ENCODE measurements around the gene GPR4. TPM values are rescaled to one million over a fixed set of nuclear protein-coding genes. Genes with fewer than 3 reads are reported as not detected.

The GPR4 gene
- total and polyA plus RNA-seq, 2 experiments from 2014 or later = not detected

DNA sequence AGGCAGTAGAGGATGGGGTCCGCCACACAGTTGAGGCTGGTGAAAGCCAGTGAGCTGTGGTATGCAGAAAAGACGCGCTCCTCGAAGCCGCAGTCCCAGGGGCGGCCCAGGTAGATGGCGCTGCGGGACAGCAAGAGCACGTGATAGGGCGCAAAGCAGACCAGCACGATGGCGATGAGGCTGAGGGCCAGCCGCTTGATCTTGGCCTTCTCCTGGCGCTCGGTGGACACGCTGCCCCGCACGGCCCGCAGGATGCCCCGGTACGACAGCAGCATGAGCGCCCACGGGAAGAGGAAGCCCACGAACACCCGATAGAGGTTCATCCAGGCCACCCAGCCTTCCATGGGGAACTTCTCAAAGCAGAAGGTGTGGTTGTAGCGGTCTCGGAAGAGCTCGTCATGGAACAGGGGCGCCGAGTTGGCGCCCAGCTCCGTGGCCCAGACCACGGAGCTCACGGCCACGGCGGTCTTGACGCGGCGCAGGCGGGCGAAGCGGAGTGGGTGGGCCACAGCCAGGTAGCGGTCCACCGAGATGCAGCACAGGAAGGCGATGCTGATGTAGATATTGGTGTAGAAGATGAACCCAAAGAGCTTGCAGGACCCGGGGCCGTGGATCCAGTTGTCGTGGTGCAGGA, 10.9 kb downstream of the GPR4 start:
- Histone ChIP-seq H3K27ac (no peak overlapping the region), H3K36me3 (no peaks in the 10 kb centered on the region), H3K4me1 (ENCODE audit: low read depth) (no peaks in the 10 kb centered on the region), H3K4me3 (no peak overlapping the region), H3K27me3 (peaks cover 18% of the 10 kb centered on the region), H3K9me3 (ENCODE audit: low read depth) (no peaks in the 10 kb centered on the region)
- TF ChIP-seq, protein P1, sequence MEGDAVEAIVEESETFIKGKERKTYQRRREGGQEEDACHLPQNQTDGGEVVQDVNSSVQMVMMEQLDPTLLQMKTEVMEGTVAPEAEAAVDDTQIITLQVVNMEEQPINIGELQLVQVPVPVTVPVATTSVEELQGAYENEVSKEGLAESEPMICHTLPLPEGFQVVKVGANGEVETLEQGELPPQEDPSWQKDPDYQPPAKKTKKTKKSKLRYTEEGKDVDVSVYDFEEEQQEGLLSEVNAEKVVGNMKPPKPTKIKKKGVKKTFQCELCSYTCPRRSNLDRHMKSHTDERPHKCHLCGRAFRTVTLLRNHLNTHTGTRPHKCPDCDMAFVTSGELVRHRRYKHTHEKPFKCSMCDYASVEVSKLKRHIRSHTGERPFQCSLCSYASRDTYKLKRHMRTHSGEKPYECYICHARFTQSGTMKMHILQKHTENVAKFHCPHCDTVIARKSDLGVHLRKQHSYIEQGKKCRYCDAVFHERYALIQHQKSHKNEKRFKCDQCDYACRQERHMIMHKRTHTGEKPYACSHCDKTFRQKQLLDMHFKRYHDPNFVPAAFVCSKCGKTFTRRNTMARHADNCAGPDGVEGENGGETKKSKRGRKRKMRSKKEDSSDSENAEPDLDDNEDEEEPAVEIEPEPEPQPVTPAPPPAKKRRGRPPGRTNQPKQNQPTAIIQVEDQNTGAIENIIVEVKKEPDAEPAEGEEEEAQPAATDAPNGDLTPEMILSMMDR (IDR thresholded peaks at IDR 0.05; ENCODE audit: low read depth, low read length) = peak; percentile 22
- peak in 1 of 2 donors; percentile 76 for DNase-seq (ENCODE audit: low read depth in 1 of 2, low spot score in 1 of 2)

DNA sequence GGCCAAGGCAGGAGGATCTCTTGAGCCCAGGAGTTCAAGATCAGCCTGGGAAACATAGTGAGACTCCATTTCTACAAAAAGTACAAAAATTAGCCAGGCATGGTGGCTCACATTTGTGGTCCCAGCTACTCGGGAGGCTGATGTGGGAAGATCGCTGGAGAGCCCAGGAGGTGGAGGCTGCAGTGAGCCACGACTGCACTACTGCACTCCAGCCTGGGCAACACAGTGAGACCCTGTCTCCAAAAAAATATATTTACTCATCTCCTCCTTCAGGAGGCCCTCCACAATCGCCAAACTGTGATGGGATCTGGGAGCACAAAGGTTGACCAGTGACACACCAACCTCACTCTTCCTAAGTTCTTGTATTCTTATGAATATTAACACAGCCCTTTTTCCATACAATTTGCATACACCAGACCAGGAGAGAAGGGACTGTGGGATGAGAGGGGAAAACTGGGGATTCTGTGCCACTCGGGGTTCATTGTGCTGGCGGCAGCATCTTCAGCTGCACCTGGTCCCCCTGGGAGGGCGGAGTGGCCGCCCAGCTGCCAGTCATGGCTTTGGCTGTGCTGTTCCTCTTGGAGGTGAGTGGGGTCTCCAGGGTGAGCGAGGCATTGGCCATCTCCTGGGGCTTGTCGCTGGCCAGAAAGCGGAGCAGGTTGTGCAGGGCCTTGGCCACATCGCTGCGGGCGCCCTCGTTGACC, 11.6 kb downstream of the GPR4 start:
- TF ChIP-seq, protein P1 (IDR thresholded peaks at IDR 0.05; ENCODE audit: low read depth, low read length) = no peak
- Histone ChIP-seq H3K36me3 (no peaks in the 10 kb centered on the region), H3K4me1 (ENCODE audit: low read depth) (no peaks in the 10 kb centered on the region), H3K27me3 (peaks cover 13% of the 10 kb centered on the region), H3K27ac (no peak overlapping the region), H3K4me3 (no peak overlapping the region), H3K9me3 (ENCODE audit: low read depth) (no peaks in the 10 kb centered on the region)
- DNase-seq (ENCODE audit: low read depth in 1 of 2, low spot score in 1 of 2) = no peak

DNA sequence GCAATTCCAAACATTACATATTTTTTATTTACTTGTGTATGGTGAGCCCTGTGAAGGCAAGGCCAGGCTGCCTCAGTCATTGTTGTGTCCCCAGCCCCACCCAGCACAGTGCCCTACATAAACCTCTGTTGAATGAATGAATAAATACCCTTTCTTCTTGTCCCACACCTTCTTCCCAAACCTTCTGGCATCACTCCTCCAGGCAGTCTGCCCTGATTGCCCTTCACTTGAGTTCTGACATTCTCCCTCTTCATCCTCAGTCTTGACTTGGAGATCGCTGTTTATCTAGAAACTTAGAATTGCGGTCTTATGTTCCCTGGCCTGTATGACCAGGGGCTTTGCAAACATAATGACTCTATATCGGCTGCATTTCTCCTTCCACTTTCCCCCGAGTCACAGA, 12.2 kb downstream of the GPR4 start:
- no peaks in the 10 kb centered on the region for H3K9me3 ChIP-seq (ENCODE audit: low read depth)
- DNase-seq (ENCODE audit: low read depth in 1 of 2, low spot score in 1 of 2) = no peak
- H3K36me3 ChIP-seq = no peaks in the 10 kb centered on the region
- H3K4me1 ChIP-seq (ENCODE audit: low read depth) = no peaks in the 10 kb centered on the region
- H3K4me3 ChIP-seq = no peak overlapping the region
- no peak overlapping the region for H3K27ac ChIP-seq
- TF ChIP-seq, protein P1 (IDR thresholded peaks at IDR 0.05; ENCODE audit: low read depth, low read length) = no peak
- H3K27me3 ChIP-seq = peaks cover 11% of the 10 kb centered on the region

DNA sequence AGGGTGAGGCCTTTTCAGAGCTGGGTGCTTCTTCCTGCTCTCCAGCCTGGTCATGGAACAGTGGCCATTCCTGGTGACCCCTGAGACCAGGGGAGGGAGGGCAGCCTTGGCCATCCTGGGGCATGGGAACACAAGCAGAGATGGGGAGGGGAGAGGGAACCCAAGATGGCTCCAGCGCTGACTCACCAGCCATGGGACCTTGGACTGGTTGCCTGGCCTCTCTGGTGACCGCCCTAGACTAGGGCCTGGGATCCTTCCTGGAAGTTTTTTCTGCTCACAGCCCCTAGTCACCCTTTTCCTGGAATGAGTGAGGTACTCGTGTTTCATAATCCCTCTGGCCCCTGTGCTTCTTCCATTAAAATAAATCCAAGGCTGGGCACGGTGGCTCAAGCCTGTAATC, 14.1 kb downstream of the GPR4 start:
- DNase-seq (ENCODE audit: low read depth in 1 of 2, low spot score in 1 of 2) = no peak
- H3K36me3 ChIP-seq = no peaks in the 10 kb centered on the region
- H3K27ac ChIP-seq = no peak overlapping the region
- TF ChIP-seq, protein P1 (IDR thresholded peaks at IDR 0.05; ENCODE audit: low read depth, low read length) = no peak
- H3K4me1 ChIP-seq (ENCODE audit: low read depth) = peaks cover 3% of the 10 kb centered on the region
- no peaks in the 10 kb centered on the region for H3K9me3 ChIP-seq (ENCODE audit: low read depth)
- H3K27me3 ChIP-seq = peaks cover 11% of the 10 kb centered on the region
- H3K4me3 ChIP-seq = no peak overlapping the region

DNA sequence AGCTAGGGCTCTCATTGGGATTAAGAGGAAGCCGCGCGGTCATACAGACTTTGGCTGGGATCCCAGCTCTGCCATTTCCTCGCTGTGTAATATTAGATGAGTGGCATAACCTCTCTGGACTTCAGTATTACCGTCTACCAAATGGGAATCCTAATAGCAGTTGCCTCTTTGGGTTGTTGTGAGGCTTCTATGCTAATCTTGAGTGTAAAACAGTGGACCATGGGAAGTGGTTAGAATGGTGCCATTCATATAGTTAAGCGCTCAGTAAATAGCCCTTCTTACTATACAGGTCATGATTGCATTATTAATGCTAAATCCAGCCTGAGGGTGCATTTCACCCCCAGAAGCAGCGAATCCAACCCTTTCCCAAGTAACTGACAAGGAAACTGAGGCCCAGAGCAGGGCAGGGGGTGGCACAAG, 16.8 kb downstream of the GPR4 start:
- no peaks in the 10 kb centered on the region for H3K27me3 ChIP-seq
- H3K36me3 ChIP-seq = no peaks in the 10 kb centered on the region
- no peaks in the 10 kb centered on the region for H3K9me3 ChIP-seq (ENCODE audit: low read depth)
- TF ChIP-seq, protein P1 (IDR thresholded peaks at IDR 0.05; ENCODE audit: low read depth, low read length) = no peak
- H3K4me3 ChIP-seq = peak overlapping the region; percentile 66
- peak overlapping the region; percentile 94 for H3K27ac ChIP-seq
- H3K4me1 ChIP-seq (ENCODE audit: low read depth) = peaks cover 3% of the 10 kb centered on the region
- no peak for DNase-seq (ENCODE audit: low read depth in 1 of 2, low spot score in 1 of 2)
